ENCODE measurements around the gene SLC22A23. TPM values are rescaled to one million over a fixed set of nuclear protein-coding genes. Genes with fewer than 3 reads are reported as not detected.

The SLC22A23 gene
- total RNA-seq, 1 donor from 2014 or later: 3.6 TPM

DNA sequence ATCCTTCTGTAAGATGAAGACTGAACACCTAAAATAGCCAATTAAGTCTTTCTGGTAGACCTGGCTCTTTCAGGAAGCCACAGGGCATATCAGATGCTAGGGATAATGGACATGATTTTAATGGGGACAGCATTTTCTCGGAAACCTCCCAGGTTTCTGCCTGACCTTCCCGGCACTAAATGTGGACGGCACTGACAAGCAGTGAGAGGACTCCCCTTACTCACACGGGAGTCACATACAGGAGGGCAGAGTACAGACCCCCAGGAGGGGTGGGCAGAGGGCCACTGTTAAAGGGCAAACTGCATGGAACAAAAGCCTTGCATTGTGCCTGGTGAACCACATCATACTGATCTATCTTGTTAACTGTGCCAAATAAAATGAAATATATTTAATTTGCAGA is 178.2 kb downstream of the SLC22A23 start:
- H3K36me3 ChIP-seq (ENCODE audit: control insufficient read depth, insufficient read depth, low read length): no peaks in the 10 kb centered on the region
- TF ChIP-seq, protein P1, sequence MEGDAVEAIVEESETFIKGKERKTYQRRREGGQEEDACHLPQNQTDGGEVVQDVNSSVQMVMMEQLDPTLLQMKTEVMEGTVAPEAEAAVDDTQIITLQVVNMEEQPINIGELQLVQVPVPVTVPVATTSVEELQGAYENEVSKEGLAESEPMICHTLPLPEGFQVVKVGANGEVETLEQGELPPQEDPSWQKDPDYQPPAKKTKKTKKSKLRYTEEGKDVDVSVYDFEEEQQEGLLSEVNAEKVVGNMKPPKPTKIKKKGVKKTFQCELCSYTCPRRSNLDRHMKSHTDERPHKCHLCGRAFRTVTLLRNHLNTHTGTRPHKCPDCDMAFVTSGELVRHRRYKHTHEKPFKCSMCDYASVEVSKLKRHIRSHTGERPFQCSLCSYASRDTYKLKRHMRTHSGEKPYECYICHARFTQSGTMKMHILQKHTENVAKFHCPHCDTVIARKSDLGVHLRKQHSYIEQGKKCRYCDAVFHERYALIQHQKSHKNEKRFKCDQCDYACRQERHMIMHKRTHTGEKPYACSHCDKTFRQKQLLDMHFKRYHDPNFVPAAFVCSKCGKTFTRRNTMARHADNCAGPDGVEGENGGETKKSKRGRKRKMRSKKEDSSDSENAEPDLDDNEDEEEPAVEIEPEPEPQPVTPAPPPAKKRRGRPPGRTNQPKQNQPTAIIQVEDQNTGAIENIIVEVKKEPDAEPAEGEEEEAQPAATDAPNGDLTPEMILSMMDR (IDR thresholded peaks at IDR 0.05; ENCODE audit: insufficient read depth, low read length, poor library complexity, severe bottlenecking): no peak
- H3K4me3 ChIP-seq (ENCODE audit: low read depth, low read length): no peak overlapping the region
- H3K27me3 ChIP-seq (ENCODE audit: control insufficient read depth, insufficient read depth, low read length): no peaks in the 10 kb centered on the region
- no peak for DNase-seq (ENCODE audit: low read depth)

DNA sequence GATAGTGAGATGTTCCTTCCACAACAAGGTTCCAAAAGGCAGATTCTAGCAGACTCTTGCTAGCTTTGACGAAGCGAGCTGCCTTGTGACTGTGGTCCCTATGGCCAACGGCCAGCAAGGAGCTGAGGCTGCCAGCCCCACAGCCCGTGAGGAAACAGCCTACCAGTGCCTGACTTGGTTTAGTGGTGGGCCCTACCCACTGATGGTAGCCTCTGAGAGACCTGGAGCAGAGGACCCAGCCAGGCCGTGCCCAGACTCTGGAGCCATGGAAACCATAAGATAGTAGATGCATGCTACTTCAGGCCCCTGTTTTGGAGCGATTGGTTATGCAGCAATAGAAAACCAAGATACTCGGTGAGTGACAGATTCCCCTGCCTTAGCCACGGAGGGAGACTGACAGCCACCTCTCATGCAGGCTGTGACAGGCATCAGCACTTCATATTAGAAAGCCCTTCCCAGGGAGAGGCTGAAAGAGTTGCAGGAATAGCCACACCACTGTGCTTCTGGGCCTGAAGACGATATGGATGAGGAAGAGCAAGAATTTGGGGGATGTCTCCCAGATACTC is 178.9 kb downstream of the SLC22A23 start:
- TF ChIP-seq, protein P1 (IDR thresholded peaks at IDR 0.05; ENCODE audit: insufficient read depth, low read length, poor library complexity, severe bottlenecking): no peak
- Histone ChIP-seq H3K36me3 (ENCODE audit: control insufficient read depth, insufficient read depth, low read length) (no peaks in the 10 kb centered on the region), H3K27me3 (ENCODE audit: control insufficient read depth, insufficient read depth, low read length) (no peaks in the 10 kb centered on the region), H3K4me3 (ENCODE audit: low read depth, low read length) (no peak overlapping the region)
- no peak for DNase-seq (ENCODE audit: low read depth)

DNA sequence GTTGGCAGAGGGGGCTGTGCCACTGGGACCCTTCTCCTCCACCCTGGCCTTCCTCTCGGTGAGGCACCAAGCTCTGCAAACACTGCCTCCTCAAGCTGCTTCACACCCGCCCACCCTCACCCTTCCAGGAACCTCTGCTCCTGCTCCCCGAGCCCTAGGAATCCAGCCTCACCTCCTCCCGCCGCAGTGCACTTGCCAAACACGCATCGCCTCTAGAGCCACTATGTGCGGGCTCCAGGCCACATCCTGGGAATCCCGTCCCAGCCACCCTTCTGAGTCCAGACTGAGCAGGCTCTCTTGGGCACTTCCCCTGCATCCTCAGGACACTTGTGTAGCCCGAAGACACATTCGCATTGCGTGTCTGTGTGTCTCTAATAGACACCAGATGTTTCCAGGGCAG is 179.6 kb downstream of the SLC22A23 start:
- Histone ChIP-seq H3K27me3 (ENCODE audit: control insufficient read depth, insufficient read depth, low read length) (no peaks in the 10 kb centered on the region), H3K36me3 (ENCODE audit: control insufficient read depth, insufficient read depth, low read length) (no peaks in the 10 kb centered on the region), H3K4me3 (ENCODE audit: low read depth, low read length) (no peak overlapping the region)
- no peak for DNase-seq (ENCODE audit: low read depth)
- TF ChIP-seq, protein P1 (IDR thresholded peaks at IDR 0.05; ENCODE audit: insufficient read depth, low read length, poor library complexity, severe bottlenecking): no peak

DNA sequence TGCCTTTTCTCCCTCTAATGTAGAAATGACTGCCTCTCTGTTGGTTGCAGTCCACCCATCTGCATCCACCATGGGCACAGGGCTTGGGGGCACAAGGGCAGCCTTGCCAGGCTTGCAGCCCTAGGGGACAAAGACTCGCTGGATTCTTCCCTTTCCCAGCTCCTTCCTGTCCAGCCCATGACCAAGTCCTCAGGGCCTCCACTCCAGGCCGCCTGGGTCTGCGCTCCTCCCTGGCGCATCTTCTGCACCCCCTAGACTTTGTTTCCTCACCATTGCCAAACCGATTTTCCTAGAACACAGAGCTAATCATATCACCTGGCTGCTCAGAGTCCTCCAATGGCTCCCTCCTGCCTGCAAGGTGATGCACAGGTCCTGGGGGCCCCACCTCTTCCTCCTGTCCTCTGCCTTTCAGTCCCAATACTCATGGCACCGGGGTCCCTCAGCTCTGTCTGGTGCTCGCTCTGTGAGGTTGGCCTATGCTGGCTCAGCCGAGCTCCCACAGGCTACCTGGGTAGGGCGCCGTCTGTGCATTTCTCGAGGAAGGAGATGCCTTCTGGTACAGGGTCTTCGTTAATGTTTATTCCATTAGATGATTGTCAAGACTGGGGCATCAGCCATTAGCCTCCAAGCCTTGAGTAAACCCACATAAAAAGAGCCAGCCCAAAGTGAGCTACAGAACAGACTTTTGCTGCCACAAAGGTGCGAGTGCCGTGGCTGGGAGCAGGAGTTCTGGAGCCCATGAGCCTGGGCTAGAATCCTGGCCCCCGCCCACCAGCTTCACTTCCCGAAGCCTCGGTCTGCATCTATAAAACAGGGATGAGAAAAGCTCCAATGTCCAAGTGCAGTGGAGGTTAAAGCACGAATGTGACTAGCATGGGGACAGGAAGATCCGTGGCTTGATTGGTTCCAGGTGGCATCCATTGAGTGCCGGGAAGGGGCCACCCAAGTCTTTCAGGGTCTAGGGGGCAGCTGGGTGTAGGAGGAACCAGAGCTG is 180.4 kb downstream of the SLC22A23 start:
- no peak overlapping the region for H3K4me3 ChIP-seq (ENCODE audit: low read depth, low read length)
- TF ChIP-seq, protein P1 (IDR thresholded peaks at IDR 0.05; ENCODE audit: insufficient read depth, low read length, poor library complexity, severe bottlenecking): no peak
- no peaks in the 10 kb centered on the region for H3K27me3 ChIP-seq (ENCODE audit: control insufficient read depth, insufficient read depth, low read length)

DNA sequence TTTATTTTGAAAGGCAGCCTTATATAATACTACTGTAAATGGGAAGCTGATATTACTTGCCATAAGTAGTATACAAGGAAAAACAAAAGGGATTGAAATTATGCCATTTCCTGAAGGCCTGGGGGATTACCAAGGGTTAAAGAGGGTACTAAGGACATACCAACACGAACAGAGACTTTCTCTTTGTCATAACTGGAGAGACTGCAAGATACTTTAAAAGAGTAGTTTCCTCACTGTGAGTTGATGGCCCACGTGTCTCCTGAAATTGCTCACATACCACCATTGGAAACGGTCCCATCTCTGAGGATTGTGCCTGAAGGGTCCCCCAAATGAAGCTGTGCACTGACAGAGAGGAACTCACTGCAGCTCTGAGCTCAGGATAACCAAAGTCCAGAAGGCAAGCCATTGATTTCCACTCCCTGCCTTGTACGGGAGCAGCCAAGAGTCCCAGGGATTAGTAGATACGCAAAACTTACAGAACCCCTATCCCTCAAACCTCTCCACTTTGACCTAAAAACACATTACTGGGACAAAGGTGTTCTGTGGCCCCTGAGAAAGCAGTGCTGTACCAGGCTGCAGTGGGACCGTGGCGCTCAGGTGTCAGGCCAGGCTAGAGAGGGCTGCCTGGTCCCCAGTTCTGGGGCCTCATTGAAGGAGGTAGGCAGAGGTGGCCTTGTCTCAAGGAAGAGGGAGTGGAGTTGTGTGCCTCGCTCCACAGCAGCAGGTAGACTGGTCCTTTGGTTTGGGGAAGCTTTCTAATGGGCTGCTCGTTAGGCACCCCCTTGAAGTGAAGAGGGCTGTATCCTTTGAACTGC is 182.9 kb downstream of the SLC22A23 start:
- Histone ChIP-seq H3K36me3 (ENCODE audit: control insufficient read depth, insufficient read depth, low read length) (peaks cover 5% of the 10 kb centered on the region), H3K27me3 (ENCODE audit: control insufficient read depth, insufficient read depth, low read length) (no peaks in the 10 kb centered on the region), H3K4me3 (ENCODE audit: low read depth, low read length) (no peak overlapping the region)
- TF ChIP-seq, protein P1 (IDR thresholded peaks at IDR 0.05; ENCODE audit: insufficient read depth, low read length, poor library complexity, severe bottlenecking): no peak
- DNase-seq (ENCODE audit: low read depth): no peak

More for the DNA sequence above, 180.4 kb downstream of the SLC22A23 start:
- DNase-seq (ENCODE audit: low read depth): no peak
- no peaks in the 10 kb centered on the region for H3K36me3 ChIP-seq (ENCODE audit: control insufficient read depth, insufficient read depth, low read length)
